Measurements from ENCODE around the gene GPATCH11.

DNA sequence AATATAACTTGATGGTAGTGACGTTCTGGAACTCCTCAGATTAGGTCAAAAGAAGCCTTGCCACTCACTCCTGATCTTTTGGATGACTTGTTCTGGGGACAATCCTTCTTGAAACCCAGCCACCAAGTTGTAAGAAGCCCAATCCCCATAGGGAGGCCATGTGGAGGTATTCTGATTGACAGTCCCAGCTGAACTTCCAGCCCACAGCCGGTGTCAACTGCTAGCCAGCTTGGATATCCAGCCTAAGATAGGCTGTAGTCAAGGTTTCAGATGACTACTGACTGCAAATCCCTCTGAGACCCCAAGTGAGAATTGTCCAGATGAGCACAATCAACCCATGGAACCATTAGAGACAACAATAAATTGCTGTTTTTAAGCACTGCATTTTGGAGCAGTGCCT lies 41.1 kb downstream of the GPATCH11 start:
- TF ChIP-seq, protein P1, sequence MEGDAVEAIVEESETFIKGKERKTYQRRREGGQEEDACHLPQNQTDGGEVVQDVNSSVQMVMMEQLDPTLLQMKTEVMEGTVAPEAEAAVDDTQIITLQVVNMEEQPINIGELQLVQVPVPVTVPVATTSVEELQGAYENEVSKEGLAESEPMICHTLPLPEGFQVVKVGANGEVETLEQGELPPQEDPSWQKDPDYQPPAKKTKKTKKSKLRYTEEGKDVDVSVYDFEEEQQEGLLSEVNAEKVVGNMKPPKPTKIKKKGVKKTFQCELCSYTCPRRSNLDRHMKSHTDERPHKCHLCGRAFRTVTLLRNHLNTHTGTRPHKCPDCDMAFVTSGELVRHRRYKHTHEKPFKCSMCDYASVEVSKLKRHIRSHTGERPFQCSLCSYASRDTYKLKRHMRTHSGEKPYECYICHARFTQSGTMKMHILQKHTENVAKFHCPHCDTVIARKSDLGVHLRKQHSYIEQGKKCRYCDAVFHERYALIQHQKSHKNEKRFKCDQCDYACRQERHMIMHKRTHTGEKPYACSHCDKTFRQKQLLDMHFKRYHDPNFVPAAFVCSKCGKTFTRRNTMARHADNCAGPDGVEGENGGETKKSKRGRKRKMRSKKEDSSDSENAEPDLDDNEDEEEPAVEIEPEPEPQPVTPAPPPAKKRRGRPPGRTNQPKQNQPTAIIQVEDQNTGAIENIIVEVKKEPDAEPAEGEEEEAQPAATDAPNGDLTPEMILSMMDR (IDR thresholded peaks at IDR 0.05; ENCODE audit: low read length) = no peak
- no peak for TF ChIP-seq EZH2 (optimal IDR thresholded peaks at IDR 0.05; ENCODE audit: low read depth, low read length)
- TF ChIP-seq EZH2phosphoT487 (IDR thresholded peaks at IDR 0.05; ENCODE audit: low read length) = no peak

Measured in MM.1S (cell line).